Activated T-cell treated with anti-CD3 and anti-CD28 coated beads, Interleukin-2, amount 50 U/mL, for 4 hours (primary cell): ENCODE results near the gene DIO3. TPM values are rescaled to one million over a fixed set of nuclear protein-coding genes. Genes with fewer than 3 reads are reported as not detected.

Experiments
- ATAC-seq, 2 donors: fragments of 200-7000 bp; cut with Tn5 transposase; one replicate each; pipeline ENCODE4 v1.10.0; 2021
- DNase-seq: peaks from one replicate; pipeline ENCODE4 v3.0.0-alpha.2; 2020
- H3K27me3 Mint-ChIP-seq: one replicate; pipeline ENCODE4 v1.8.0; 2021; ENCODE audit warnings: low read depth, mixed read lengths
- H3K36me3 Mint-ChIP-seq: one replicate; pipeline ENCODE4 v1.8.0; 2022; ENCODE audit warnings: mixed read lengths; ENCODE audit not compliant: insufficient read depth
- H3K4me1 Mint-ChIP-seq: one replicate; pipeline ENCODE4 v1.8.0; 2021; ENCODE audit warnings: low read depth, mixed read lengths
- H3K4me3 Mint-ChIP-seq: one replicate; pipeline ENCODE4 v1.8.0; 2021; ENCODE audit warnings: mild to moderate bottlenecking, moderate library complexity, mixed read lengths
- H3K9me3 Mint-ChIP-seq: one replicate; pipeline ENCODE4 v1.8.0; 2021; ENCODE audit warnings: mixed read lengths
- total RNA-seq, 3 donors: library from RNA; stranded (reverse); gene quantifications; one replicate each; pipeline ENCODE4 v1.2.1, GENCODE V29; 2021

Gene DIO3
- total RNA-seq, 3 donors from 2014 or later, result not detected

DNA sequence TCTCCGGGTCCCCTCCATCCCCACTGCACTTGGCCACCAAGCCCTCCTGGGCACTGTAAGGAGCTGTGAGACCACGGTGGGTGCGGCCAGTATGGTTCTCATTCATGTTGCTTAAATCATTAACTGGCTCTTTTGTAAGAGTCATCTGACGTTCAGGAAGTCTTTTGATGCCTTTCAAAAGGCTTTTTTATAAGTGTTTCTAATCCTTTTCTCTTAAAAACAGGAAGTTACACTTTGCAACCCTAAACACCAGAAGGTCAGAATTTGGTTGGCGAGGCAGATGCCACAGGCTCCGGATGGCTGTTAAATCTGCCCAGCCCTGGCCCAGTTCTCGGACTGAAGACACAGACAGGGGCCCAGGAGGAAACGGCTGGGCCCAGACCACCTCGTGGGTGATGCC, 26.1 kb upstream of the DIO3 start:
- Mint-ChIP-seq H3K9me3 (no peaks in the 10 kb centered on the region), H3K4me3 (no peak overlapping the region), H3K4me1 (peaks cover 21% of the 10 kb centered on the region), H3K36me3 (no peaks in the 10 kb centered on the region), H3K27me3 (peaks cover 12% of the 10 kb centered on the region)
- ATAC-seq, result no peak
- no peak for DNase-seq

GRCh38 chr14:101535701-101536207, 25.5 kb upstream of the DIO3 start:
- H3K27me3 Mint-ChIP-seq, result peaks cover 11% of the 10 kb centered on the region
- DNase-seq (no peak), ATAC-seq (no peak)
- no peak overlapping the region for H3K4me3 Mint-ChIP-seq
- peaks cover 17% of the 10 kb centered on the region for H3K4me1 Mint-ChIP-seq
- H3K9me3 Mint-ChIP-seq, result no peaks in the 10 kb centered on the region
- no peaks in the 10 kb centered on the region for H3K36me3 Mint-ChIP-seq

DNA sequence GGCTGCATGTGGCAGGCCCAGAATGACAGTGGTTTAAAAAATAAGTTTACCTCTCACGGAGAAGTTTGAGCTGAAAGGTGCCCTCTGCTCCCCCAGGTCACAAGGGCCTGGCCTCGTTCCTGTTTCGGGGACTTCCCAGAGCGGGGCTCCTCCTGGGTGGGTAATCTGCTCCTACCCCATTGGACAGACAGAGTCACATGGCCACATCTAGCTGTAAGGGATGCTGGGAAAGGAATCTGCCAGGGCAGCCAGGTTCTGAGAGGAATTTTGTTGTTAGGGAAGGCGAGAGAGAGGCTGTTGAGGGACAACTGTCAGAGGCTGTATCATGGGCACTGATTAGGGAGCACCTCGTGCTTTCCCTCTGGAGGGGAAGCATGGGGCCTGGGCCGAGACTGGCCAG, 24.0 kb upstream of the DIO3 start:
- H3K27me3 Mint-ChIP-seq, result peaks cover 11% of the 10 kb centered on the region
- DNase-seq (no peak), ATAC-seq (no peak)
- no peak overlapping the region for H3K4me3 Mint-ChIP-seq
- H3K9me3 Mint-ChIP-seq, result no peaks in the 10 kb centered on the region
- H3K4me1 Mint-ChIP-seq, result peaks cover 17% of the 10 kb centered on the region
- no peaks in the 10 kb centered on the region for H3K36me3 Mint-ChIP-seq

DNA sequence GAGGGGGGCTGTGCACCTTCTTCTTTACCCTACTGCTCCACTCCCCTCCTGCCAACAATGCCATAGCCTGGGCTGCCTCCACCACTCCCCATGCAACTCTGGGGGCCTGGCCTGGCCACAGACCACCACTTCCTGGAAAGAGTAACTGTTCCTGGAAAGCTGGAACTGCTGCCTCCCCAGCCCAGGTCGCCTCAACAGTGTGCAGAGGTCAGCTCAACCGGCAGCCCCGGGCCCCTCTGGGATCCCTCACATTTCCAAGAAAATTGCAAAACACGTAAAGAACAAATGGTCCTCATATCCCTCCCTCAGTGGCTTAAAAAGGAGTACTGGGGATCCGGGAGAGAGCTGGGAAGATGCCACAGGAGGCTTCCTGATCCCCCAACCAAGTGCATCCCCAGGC, 22.4 kb upstream of the DIO3 start:
- Mint-ChIP-seq H3K4me3 (no peak overlapping the region), H3K27me3 (peaks cover 11% of the 10 kb centered on the region), H3K36me3 (no peaks in the 10 kb centered on the region), H3K9me3 (peaks cover 5% of the 10 kb centered on the region), H3K4me1 (peaks cover 17% of the 10 kb centered on the region)
- ATAC-seq (no peak), DNase-seq (no peak)

DNA sequence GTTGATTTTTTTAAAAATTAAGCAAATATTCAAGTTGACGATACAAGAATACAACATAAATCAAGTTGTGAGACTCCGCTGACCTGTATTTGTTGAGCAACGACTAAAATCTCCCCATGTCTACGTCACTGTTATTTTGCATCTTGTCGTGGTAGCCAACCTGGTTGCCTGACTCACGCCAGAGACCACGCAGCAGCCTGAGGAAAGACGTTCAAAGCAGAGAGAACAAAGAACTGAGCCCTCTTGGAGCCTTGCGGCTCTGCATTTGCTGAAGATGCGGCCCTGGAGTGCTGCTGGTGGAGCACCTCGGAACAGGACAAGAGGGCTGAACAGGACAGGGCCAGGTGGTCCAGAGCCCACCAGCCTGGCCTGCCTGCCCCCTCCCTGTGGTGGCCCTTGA, 21.4 kb upstream of the DIO3 start:
- no peaks in the 10 kb centered on the region for H3K36me3 Mint-ChIP-seq
- H3K4me1 Mint-ChIP-seq, result peaks cover 14% of the 10 kb centered on the region
- peaks cover 12% of the 10 kb centered on the region for H3K27me3 Mint-ChIP-seq
- H3K4me3 Mint-ChIP-seq, result no peak overlapping the region
- DNase-seq (no peak), ATAC-seq (no peak)
- peaks cover 12% of the 10 kb centered on the region for H3K9me3 Mint-ChIP-seq

DNA sequence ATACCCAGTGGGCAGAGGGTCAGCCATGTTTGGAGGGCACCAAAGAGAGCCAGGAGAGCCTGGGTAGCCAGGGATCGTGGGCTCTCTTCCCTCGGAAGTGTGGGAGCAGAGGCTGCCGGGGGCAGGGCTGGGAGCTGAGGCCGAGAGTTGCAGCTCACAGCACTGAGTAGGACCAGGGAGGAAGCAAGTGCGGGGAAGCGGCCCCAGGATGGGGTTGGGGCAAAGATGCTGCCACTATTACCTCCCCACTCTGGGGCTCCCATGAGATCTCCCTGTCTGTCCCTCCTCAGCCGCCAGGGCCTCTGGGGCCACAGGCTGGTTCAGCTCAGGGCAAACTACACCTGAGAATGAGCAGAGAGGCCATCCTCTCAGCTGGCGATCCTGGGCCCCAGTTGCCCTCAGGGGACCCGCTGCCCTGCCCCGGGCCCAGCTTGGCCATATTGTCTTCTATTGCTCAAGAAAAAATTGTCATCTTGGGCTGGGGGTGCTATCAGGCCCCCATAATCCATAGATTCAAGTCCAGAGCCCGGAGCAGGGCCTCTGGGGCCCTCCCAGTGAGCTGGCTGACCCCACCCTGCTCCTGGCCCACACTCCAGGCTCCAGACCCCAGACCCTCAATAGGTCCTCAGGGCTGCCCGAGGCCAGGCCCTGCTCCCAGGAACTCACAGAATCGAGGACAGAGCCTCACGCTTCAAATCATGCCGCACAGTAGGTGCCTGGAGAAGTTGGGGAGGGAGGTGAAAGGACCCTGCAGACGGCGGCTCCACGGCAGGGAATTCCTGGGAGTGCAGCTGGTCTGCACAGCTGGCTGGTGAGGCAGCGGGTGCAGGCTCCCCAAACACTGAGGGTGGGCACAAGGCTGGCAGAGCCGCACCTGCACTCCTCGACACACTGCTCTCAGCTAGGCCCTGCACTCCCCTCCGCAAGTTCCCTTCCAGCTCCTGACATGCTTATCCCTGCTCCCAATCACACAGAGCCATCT, 20.5 kb upstream of the DIO3 start:
- ATAC-seq, result no peak

GRCh38 chr14:101542391-101542790, 18.9 kb upstream of the DIO3 start:
- Mint-ChIP-seq H3K4me1 (no peaks in the 10 kb centered on the region), H3K36me3 (no peaks in the 10 kb centered on the region), H3K27me3 (peaks cover 6% of the 10 kb centered on the region), H3K4me3 (no peak overlapping the region), H3K9me3 (peaks cover 16% of the 10 kb centered on the region)
- DNase-seq (no peak), ATAC-seq (no peak)

More for the DNA sequence above, 20.5 kb upstream of the DIO3 start:
- DNase-seq, result no peak
- peaks cover 13% of the 10 kb centered on the region for H3K9me3 Mint-ChIP-seq
- no peak overlapping the region for H3K4me3 Mint-ChIP-seq
- H3K4me1 Mint-ChIP-seq, result peaks cover 5% of the 10 kb centered on the region
- H3K27me3 Mint-ChIP-seq, result peaks cover 11% of the 10 kb centered on the region
- H3K36me3 Mint-ChIP-seq, result no peaks in the 10 kb centered on the region

- H3K27me3 Mint-ChIP-seq, result peaks cover 1% of the 10 kb centered on the region
- H3K9me3 Mint-ChIP-seq, result peaks cover 16% of the 10 kb centered on the region
- H3K4me3 Mint-ChIP-seq, result no peak overlapping the region
- DNase-seq (no peak), ATAC-seq (no peak)
- no peaks in the 10 kb centered on the region for H3K4me1 Mint-ChIP-seq
- H3K36me3 Mint-ChIP-seq, result no peaks in the 10 kb centered on the region
Observed at GRCh38 chr14:101543814-101544213, 17.5 kb upstream of the DIO3 start.

GRCh38 chr14:101544550-101544949, 16.7 kb upstream of the DIO3 start:
- no peak for DNase-seq
- Mint-ChIP-seq H3K9me3 (peaks cover 16% of the 10 kb centered on the region), H3K4me1 (no peaks in the 10 kb centered on the region), H3K27me3 (peaks cover 1% of the 10 kb centered on the region), H3K36me3 (no peaks in the 10 kb centered on the region), H3K4me3 (no peak overlapping the region)
- ATAC-seq, result no peak

DNA sequence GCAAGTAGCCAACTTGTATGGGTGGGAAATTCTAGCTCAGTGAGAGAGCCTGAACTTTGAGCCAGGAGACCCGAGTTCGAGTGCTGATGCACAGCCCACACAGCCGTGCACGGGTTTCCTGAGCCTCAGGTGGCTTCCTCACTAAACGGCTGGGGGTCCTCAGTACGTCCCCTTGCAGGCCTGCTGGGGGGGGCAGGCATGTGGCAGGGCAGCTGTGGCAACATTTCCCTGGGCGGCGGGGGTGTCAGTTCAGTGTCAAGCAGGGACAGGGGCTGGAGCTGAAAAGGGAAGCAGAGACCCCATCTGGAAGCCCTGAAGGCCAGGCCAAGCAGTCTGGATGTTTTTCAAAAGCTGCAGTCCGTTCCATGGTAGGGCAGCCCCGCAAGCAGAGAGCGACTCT, 14.6 kb upstream of the DIO3 start:
- no peak for DNase-seq
- H3K9me3 Mint-ChIP-seq, result peaks cover 16% of the 10 kb centered on the region
- peaks cover 1% of the 10 kb centered on the region for H3K27me3 Mint-ChIP-seq
- no peaks in the 10 kb centered on the region for H3K36me3 Mint-ChIP-seq
- no peaks in the 10 kb centered on the region for H3K4me1 Mint-ChIP-seq
- no peak overlapping the region for H3K4me3 Mint-ChIP-seq
- ATAC-seq, result no peak

- ATAC-seq, result no peak
- Mint-ChIP-seq H3K36me3 (no peaks in the 10 kb centered on the region), H3K4me1 (no peaks in the 10 kb centered on the region), H3K9me3 (peaks cover 16% of the 10 kb centered on the region), H3K4me3 (no peak overlapping the region), H3K27me3 (peaks cover 1% of the 10 kb centered on the region)
- DNase-seq, result no peak
Observed at GRCh38 chr14:101547107-101547738, 14.1 kb upstream of the DIO3 start.

DNA sequence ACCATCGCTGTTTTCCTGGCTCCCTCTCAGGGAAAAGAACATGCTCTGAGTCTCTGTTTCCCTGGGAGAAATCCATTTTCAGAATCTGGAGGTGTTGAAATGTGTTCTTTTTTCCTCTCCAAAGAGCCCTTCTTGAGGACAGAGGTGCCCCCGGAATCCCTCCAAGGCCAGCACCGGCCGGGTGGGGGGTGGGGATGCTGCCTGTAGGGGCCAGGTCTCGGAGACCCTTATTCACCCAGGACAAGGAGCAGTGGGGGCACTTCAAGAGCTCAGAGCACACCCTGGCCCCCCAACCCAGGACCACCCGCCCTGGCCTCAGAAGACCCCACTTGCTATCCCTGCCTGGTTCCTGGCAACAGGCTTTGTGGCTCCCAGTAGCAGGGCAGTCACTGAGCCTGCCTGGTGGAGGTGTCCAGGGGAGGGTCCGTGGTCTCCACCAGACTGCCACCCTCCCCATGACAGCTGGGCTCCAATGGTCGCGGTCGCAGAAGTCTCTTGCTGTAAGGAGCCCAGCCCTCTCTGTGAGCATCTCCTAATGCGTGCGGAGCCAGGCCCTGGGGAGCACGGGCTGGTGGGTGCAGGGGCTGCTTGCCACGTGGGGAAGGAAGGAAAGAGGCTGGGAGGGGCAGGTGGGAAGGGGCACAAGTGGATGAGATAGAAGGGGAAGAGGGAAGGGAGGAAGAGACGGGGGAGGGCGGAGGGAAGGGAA, 13.2 kb upstream of the DIO3 start:
- Mint-ChIP-seq H3K27me3 (peaks cover 3% of the 10 kb centered on the region), H3K36me3 (no peaks in the 10 kb centered on the region), H3K4me3 (no peak overlapping the region), H3K9me3 (peaks cover 16% of the 10 kb centered on the region), H3K4me1 (no peaks in the 10 kb centered on the region)
- DNase-seq (no peak), ATAC-seq (no peak)

- no peak for ATAC-seq
- Mint-ChIP-seq H3K4me3 (no peak overlapping the region), H3K4me1 (no peaks in the 10 kb centered on the region), H3K36me3 (no peaks in the 10 kb centered on the region), H3K9me3 (peaks cover 13% of the 10 kb centered on the region), H3K27me3 (peaks cover 3% of the 10 kb centered on the region)
- DNase-seq, result no peak
Observed at GRCh38 chr14:101548710-101549109, 12.6 kb upstream of the DIO3 start.

DNA sequence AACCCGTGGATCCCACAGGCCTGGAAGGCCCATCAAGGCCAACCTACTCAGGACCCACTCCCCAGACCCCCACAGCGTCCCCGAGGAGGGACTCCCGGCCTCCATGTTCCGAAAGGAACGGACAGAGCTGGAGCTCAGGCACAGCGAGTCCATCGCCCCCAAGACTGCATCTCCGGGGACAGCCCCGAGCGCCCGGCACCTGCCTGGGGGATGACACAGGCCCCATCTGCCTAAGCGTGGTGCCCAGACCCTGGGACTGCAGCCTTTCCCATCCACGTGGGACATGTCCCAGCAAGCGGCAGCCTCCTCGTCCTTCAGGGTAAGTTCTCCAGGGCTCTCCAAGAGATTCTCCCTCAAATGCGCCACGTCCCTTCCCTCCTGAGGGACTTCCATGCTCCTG, 12.1 kb upstream of the DIO3 start:
- Mint-ChIP-seq H3K27me3 (peaks cover 3% of the 10 kb centered on the region), H3K9me3 (peaks cover 8% of the 10 kb centered on the region), H3K36me3 (no peaks in the 10 kb centered on the region), H3K4me1 (no peaks in the 10 kb centered on the region), H3K4me3 (no peak overlapping the region)
- DNase-seq (no peak), ATAC-seq (no peak)
